ENCODE data around the gene TRNP1.
"Not testable (repeated sequence)": the region's sequence is repeated elsewhere in the genome, so short reads cannot be mapped to it uniquely, and the experiment has no call there.

TRNP1 gene

GRCh38 chr1:26976621-26977510, 16.6 kb upstream of the TRNP1 start:
- no peak for DNase-seq

GRCh38 chr1:26978901-26979300, 14.6 kb upstream of the TRNP1 start:
- DNase-seq = peak; percentile 59

DNA sequence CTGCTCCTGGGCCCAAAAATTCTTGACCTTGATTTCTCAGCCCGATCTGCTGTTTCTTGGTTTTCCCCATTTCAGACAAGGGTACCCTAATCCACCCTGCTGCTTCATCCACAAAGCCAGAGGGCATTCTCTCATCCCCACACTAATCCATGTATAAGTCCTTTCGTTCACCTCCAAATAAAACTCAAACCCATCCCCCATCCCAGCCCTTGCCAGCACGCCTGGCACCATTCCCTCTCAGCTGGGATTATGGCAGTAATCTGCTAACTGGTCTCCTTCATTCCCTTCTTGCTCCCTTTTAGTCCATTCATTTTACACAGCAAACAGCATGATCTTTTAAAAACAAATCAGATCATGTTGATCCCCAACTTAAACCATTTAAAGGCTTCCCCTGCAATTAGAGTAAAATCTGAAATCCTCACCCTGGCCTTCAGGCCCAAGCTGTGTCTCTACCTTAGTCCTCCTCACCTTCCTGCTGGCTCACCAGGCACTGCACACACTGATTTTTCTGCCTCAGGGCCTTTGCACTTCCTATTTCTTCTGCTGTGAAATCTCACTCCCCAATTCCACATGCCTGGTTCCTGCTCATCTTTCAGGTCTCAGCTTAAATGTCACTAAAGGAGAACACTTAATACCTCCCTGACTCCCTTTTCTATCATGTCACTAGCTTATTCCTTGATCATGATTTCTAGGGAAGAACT, 12.2 kb upstream of the TRNP1 start:
- no peak for DNase-seq

DNA sequence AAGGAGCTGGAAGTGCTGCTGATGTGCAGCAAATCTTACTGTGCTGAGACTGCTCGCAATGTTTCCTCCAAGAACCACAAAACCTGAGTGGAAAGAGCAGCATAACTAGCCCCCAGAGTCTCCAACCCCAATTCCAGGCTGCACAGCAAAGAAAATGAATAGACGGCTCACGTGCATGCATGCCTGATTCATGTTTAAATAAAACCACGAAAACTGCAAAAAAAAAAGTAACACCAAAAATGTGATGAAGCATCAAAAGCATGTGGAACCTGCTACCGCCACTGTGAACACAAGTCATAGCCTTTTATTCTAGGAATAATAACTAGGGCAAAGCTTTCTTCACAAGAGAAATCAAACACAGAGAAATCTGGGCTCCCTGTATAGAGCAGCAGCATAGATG, 9.6 kb upstream of the TRNP1 start:
- no peak for DNase-seq

DNA sequence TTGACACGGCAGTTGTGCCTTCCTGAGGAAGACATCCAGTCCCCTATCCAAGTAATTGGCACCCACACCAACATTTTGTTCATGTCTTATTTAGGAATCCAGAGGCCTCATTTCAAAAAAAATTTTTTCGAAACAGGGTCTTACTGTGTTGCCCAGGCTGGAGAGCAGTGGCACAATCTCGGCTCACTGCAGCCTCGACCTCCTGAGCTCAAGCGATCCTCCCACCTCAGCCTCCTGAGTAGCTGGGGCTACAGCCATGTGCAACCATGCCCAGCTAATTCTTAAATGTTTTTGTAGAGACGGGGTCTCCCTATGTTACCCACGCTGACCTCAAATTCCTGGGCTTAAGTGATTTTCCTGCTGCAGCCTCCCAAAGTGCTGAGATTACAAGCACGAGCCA, 9.2 kb upstream of the TRNP1 start:
- DNase-seq = no peak

DNA sequence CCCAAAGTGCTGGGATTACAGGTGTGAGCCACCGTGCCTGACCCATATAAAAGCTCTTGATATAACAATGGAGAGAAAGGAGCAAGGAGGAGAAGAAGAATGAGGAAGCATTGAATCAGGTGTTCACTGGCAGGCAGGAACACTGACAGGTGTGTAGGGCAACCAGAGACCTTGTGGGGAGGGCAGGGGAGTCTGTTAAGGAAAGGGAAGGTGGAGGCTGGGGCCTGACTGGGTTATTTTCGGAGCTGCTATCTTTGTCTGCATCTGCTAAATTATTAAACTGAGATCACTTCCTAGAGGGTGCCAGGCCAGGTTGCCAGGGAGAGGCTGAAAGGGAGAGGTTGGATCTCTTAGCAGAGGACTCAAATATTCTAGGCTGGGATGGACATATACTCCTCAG, 6.8 kb upstream of the TRNP1 start:
- DNase-seq = no peak

- DNase-seq = not testable (repeated sequence)
Observed at GRCh38 chr1:26989403-26990109, 3.9 kb upstream of the TRNP1 start.

- DNase-seq = peak; percentile 23
Observed at GRCh38 chr1:26991310-26992116, 2.0 kb upstream of the TRNP1 start.

DNA sequence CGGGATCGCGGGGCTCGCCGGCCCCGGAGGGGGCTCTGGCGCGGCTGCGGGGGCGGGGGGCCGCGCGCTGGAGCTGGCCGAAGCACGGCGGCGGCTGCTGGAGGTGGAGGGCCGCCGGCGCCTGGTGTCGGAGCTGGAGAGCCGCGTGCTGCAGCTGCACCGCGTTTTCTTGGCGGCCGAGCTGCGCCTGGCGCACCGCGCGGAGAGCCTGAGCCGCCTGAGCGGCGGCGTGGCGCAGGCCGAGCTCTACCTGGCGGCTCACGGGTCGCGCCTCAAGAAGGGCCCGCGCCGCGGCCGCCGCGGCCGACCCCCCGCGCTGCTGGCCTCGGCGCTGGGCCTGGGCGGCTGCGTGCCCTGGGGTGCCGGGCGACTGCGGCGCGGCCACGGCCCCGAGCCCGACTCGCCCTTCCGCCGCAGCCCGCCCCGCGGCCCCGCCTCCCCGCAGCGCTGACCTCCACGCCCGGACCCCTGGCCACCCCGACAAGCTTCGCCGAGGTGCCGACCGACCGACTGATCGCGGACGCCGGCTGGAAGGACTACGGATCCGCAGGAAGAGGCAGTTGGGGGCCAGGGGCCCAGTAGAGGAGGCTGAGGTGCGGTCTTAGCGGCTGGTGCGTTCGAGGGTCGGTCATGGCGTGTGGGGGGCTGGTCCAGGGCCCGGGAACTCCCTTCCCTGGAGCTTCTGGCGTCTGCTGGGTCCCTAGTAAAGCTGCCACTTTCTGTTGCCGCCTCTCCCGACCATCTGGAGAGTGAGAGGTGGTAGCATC, 711 bp downstream of the TRNP1 start:
- DNase-seq = no peak

DNA sequence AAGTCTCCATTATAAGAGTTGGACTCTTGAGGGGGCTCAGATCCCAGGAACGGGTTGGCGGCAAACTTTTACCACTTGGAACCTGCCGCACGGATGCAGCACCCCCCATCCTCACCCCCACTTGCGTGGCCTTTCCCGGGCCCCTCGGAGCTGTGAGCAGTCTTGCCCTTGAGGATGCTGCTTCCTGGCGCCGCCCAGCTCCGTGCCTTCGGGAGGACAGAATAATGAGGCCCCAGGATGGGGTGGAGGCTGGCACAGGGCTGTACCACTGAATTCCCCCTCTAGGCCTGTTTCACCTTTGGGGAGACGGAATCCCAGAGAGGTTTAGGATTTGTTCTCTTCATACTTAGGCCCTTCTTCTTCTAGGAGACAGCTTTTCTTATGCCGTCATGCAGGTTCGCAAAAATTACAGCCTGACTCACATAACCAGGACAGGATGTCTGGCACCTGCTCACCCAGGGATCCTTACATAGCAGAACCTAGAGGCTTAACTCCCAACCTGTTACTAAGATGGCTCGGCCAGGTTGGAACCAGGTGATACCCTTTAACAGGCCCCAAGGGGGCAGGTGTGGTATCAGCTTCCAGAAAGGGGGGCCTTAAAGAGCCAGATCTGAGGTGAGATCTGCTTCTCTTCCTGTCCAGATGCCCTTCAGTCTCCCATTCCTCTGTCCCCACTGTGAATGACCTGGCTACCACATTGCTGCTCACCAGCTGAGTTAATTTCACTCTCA, 1.5 kb downstream of the TRNP1 start:
- no peak for DNase-seq

- DNase-seq = no peak
Observed at GRCh38 chr1:26996024-26996423, 2.5 kb downstream of the TRNP1 start.

DNA sequence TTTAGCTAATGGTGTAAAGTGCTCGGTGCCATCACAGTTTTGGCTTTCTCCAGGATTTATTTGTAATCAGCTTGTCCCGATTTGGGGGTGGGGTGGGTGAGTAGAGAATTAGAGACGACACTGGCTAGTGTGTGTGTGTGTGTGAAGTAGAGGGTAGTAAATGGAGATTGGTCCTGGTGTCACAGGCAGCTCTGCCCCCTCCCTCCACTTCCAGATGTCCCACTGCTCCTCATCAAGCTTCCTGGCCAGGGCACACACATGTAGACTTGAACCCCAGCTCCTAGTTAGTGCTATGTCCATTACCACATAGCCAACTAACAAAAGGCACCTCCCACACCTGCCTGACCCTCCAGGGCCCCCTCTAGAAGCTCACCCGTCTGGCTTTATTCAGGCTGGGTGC, 3.2 kb downstream of the TRNP1 start:
- no peak for DNase-seq

- peak; percentile 35 for DNase-seq
Observed at GRCh38 chr1:26998429-26999300, 5.2 kb downstream of the TRNP1 start.

- DNase-seq = no peak
Observed at GRCh38 chr1:26999440-26999987, 6.0 kb downstream of the TRNP1 start.

DNA sequence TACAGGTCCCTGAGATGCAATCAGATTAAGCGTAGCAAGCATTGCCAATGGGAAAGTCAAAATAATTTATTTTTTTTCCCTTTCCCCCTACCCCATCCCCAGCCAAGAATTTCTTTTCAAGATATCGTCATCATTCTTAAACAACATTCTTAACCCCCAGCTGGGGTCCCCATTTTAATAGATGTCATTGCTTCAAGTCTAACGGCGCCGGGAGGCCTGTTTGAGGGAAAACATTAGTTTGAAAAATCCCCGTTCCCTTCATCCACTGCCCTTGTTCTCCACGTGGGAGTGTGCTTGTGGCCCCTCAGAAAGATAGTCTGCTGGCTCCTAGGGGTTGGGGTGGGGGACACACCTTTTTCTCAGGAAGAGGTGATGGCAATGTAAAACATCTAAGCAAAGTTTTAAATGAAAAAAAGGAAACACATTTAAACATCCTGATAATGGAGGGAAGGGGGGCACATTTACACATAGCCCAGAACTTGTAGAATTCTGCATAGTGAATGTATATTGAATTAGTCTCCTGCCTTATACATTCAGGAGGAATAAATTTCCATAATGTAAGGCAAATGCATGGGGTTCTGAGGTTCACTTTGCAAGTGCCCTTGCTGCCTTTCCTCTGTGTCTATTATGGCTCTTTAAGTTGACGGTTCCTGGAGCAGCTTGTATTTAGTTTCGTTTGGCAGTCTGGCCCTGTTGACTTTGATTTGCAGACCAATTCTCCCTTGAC, 6.8 kb downstream of the TRNP1 start:
- DNase-seq = no peak

DNA sequence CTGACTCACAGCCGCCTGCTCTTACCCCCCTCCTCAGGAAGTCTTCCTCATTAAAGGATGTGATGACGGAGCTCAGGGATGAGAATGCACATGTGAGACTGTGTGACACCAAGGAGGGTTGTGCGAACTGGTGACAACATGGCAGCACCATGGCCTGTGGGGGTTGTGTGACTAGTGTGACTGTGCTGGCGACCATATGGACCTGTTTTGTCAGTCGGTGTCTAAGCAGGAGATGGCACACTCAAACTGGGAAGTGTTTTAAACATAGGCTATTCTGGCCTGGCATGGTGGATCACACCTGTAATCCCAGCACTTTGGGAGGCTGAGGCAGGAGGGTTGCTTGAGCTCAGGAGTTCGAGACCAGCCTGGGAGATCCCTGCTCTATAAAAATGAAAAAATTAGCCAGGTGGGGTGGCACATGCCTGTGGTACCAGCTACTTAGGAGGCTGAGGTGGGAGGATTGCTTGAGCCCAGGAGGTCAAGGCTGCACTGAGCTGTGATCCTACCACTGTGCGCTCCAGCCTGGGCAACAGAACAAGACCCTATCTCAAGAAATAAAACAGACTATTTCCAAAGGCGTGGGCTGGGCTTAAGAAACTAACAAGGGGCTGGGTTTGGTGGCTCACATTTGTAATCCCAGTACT, 7.4 kb downstream of the TRNP1 start:
- DNase-seq = peak; percentile 76

DNA sequence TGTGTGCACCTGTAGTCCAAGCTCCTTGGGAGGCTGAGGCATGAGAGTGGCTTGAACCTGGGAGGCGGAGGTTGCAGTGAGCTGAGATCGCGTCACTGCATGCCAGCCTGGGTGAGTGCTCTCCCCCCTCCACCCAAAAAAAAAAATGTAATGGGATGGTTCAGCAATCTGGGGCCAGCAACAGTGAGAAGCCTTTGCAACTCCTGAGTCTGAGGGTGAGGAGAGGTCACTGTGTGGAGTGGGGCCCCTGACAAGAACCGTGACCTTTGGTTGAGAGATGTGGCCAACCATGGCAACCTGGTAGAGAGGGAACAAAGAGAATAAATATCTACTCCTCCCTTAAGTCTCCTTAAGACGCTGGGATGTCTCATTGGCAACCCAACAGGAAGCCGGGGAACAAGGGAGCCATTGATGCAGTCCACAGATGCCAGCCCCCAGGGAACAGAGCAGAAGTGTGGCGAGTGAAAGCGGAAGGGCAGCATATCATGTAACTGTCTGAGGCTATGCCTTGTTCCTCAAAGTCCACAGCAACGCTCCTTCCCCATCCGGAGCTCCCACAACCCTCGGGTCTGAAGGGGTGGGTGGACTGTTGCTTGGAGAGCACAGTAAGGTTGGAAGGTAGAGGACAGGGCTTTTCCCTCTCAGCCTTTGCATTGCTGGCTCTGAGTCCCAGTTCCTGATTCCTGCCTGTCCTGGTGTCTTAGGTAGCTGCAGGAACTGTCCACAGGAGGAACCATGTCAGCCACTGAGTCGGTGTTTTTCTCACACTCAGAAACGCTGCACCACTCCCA, 8.3 kb downstream of the TRNP1 start:
- DNase-seq = peak; percentile 94

Data from inflammatory macrophage treated with lipopolysaccharide for 4 hours (primary cell).